ENCODE measurements around the gene PPP2R5D.

DNA sequence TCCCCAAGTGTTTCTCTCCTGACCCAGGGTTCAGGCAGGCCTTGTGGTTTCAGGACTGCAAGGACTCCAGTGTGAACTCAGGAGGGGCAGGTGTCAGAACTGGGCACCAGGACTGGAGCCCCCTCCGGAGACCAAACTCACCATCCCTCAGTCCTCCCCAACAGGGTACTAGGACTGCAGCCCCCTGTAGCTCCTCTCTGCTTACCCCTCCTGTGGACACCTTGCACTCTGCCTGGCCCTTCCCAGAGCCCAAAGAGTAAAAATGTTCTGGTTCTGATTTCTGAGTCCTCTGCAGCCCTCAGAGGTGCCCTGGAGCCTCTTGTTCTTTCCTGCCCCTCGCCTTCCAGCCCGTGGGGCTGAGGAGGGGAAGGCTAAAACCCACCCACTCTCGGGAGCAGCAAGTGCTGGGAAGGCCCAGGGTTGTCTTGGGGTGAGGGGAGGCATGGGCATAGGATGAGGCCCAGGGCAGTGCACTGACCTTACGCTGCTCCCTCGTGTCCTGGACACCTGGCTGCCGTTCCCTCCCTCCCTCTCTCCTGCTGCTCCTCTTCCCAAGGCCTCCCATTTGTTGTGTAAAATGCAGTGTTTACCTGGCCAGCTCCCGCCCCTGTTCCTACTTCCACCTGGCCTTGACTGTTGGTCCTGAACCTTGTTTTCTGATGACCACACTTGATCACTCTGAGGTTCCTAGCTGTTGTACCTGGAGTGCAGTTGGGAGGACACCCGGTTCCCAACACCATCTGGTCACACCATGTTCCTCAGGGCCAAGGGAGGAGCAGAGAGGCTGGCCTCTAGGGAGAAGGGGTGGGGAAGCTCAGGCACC, 45.2 kb upstream of the PPP2R5D start:
- TF ChIP-seq, protein P1, sequence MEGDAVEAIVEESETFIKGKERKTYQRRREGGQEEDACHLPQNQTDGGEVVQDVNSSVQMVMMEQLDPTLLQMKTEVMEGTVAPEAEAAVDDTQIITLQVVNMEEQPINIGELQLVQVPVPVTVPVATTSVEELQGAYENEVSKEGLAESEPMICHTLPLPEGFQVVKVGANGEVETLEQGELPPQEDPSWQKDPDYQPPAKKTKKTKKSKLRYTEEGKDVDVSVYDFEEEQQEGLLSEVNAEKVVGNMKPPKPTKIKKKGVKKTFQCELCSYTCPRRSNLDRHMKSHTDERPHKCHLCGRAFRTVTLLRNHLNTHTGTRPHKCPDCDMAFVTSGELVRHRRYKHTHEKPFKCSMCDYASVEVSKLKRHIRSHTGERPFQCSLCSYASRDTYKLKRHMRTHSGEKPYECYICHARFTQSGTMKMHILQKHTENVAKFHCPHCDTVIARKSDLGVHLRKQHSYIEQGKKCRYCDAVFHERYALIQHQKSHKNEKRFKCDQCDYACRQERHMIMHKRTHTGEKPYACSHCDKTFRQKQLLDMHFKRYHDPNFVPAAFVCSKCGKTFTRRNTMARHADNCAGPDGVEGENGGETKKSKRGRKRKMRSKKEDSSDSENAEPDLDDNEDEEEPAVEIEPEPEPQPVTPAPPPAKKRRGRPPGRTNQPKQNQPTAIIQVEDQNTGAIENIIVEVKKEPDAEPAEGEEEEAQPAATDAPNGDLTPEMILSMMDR (conservative IDR thresholded peaks at IDR 0.05) = no peak
- TF ChIP-seq EZH2 (IDR thresholded peaks at IDR 0.05; ENCODE audit: low read depth) = no peak

Measured in PC-9 (cell line).